ENCODE results near the gene SLC2A4RG. TPM values are rescaled to one million over a fixed set of nuclear protein-coding genes. Genes with fewer than 3 reads are reported as not detected.

Gene SLC2A4RG
- total and polyA plus RNA-seq, 2 experiments from 2014 or later = 21.3 to 63.9 TPM

DNA sequence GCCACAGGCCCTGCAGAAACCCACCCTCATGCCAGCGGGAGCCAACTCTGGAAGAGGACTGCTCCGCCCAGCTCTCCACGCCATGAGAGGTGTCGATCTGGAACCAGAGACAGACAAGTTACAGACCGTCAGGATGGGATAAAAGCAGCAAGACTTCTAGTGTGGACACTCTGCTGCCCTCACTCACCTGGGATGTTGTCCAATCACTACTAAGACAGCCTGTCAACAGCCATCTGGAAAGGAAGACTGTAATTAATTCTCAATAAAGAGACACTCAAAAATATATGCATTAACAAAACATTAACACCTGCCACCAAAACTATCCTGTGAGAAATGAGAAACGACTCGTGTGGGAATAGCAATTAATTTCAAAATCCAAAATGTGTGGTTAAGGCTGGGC, 28.3 kb downstream of the SLC2A4RG start:
- Histone ChIP-seq H3K27me3 (replicated peaks; ENCODE audit: insufficient read depth) (no peaks in the 10 kb centered on the region), H2AFZ (no peak overlapping the region), H3K4me3 (no peak overlapping the region), H3F3A (ENCODE audit: insufficient read depth) (no peaks in the 10 kb centered on the region), H3K27ac (no peak overlapping the region), H4K20me1 (ENCODE audit: insufficient read depth) (no peaks in the 10 kb centered on the region), H3K9ac (no peak overlapping the region), H3K9me2 (ENCODE audit: insufficient read depth) (no peaks in the 10 kb centered on the region), H3K9me3 (ENCODE audit: low read depth) (no peaks in the 10 kb centered on the region), H3K4me2 (ENCODE audit: unreplicated experiment) (no peak overlapping the region), H3K36me3 (ENCODE audit: low read depth) (no peaks in the 10 kb centered on the region), H3K79me2 (ENCODE audit: insufficient read depth) (no peaks in the 10 kb centered on the region), H3K4me1 (ENCODE audit: insufficient read depth) (no peaks in the 10 kb centered on the region)
- DNase-seq = no peak
- in situ Hi-C loops (cut with MboI) = no loop called here
- no peak for TF ChIP-seq EZH2phosphoT487 (IDR thresholded peaks at IDR 0.05; ENCODE audit: insufficient read depth, low read depth)
- no peak for TF ChIP-seq EZH2 (IDR thresholded peaks at IDR 0.05; ENCODE audit: insufficient read depth, poor library complexity, severe bottlenecking)
- 71 to 82% methylated on average over 7 of the region's 7 CpGs for WGBS, 2 experiments (ENCODE audit: low coverage in 1 of 2, low lambda C conversion rate in 2 of 2, missing lambda C conversion rate in 2 of 2)

- in situ Hi-C loops (cut with MboI) = no loop called here
- WGBS, 2 experiments (ENCODE audit: low coverage in 1 of 2, low lambda C conversion rate in 2 of 2, missing lambda C conversion rate in 2 of 2) = 83 to 84% methylated on average over 25 to 26 of the region's 26 CpGs
- Histone ChIP-seq H3K27ac (no peak overlapping the region), H4K20me1 (ENCODE audit: insufficient read depth) (no peaks in the 10 kb centered on the region), H3K79me2 (ENCODE audit: insufficient read depth) (no peaks in the 10 kb centered on the region), H3K4me3 (no peak overlapping the region), H3K4me2 (ENCODE audit: unreplicated experiment) (no peak overlapping the region), H3K9me2 (ENCODE audit: insufficient read depth) (no peaks in the 10 kb centered on the region), H3K9me3 (ENCODE audit: low read depth) (no peaks in the 10 kb centered on the region), H3K4me1 (ENCODE audit: insufficient read depth) (no peaks in the 10 kb centered on the region), H3K27me3 (replicated peaks; ENCODE audit: insufficient read depth) (no peaks in the 10 kb centered on the region), H3K9ac (no peak overlapping the region), H3F3A (ENCODE audit: insufficient read depth) (no peaks in the 10 kb centered on the region), H2AFZ (no peak overlapping the region), H3K36me3 (ENCODE audit: low read depth) (no peaks in the 10 kb centered on the region)
- DNase-seq = no peak
- TF ChIP-seq EZH2phosphoT487 (IDR thresholded peaks at IDR 0.05; ENCODE audit: insufficient read depth, low read depth) (no peak), EZH2 (IDR thresholded peaks at IDR 0.05; ENCODE audit: insufficient read depth, poor library complexity, severe bottlenecking) (no peak)
These were observed 29.3 kb downstream of the SLC2A4RG start for GRCh38 chr20:63768591-63769515.

GRCh38 chr20:63769891-63770474, 30.4 kb downstream of the SLC2A4RG start:
- in situ Hi-C loops (cut with MboI) = no loop called here
- no peak for DNase-seq
- TF ChIP-seq EZH2phosphoT487 (IDR thresholded peaks at IDR 0.05; ENCODE audit: insufficient read depth, low read depth) = no peak
- no peak for TF ChIP-seq EZH2 (IDR thresholded peaks at IDR 0.05; ENCODE audit: insufficient read depth, poor library complexity, severe bottlenecking)

DNA sequence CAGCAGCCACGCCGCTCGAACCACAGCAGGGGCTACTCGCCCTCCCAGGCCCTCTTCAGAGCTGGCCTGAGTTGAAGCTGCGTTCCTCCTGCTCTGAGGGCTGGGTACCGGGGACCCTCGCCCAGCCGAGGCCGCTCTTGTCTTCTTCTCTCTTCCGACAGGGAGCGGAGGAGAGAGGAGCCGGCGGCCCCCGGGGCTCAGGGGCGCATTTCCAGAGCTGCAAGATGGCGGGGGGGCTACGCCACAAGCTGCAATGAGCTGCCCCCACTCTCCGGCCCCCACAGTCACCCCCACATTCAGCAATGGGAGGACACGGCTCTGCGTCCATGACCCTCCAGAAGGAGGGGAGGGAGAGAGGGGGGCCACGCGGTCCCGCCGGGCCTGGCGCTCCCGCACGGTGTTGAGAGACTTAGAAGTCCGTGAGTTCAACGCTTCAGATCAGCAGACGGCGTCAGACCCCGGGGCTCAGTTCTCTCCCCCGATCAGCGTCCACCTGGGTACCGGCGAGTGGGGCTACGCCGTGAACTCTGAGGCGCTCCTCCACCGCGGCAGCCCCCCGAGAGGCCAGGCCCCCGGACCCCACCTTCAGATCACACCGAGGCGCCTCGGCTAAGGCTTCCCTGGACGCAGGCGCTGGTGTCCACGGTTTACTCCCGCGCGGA, 31.6 kb downstream of the SLC2A4RG start:
- H2AFZ ChIP-seq = no peak overlapping the region

More at GRCh38 chr20:63769891-63770474, 30.4 kb downstream of the SLC2A4RG start:
- Histone ChIP-seq H4K20me1 (ENCODE audit: insufficient read depth) (no peaks in the 10 kb centered on the region), H3K4me2 (ENCODE audit: unreplicated experiment) (no peak overlapping the region), H3K79me2 (ENCODE audit: insufficient read depth) (no peaks in the 10 kb centered on the region), H2AFZ (no peak overlapping the region), H3K4me1 (ENCODE audit: insufficient read depth) (no peaks in the 10 kb centered on the region), H3K9ac (no peak overlapping the region), H3K27ac (no peak overlapping the region), H3K9me2 (ENCODE audit: insufficient read depth) (no peaks in the 10 kb centered on the region), H3K4me3 (no peak overlapping the region), H3K9me3 (ENCODE audit: low read depth) (no peaks in the 10 kb centered on the region), H3F3A (ENCODE audit: insufficient read depth) (no peaks in the 10 kb centered on the region), H3K36me3 (ENCODE audit: low read depth) (no peaks in the 10 kb centered on the region), H3K27me3 (replicated peaks; ENCODE audit: insufficient read depth) (no peaks in the 10 kb centered on the region)
- WGBS, 2 experiments (ENCODE audit: low coverage in 1 of 2, low lambda C conversion rate in 2 of 2, missing lambda C conversion rate in 2 of 2) = 78 to 82% methylated on average over 31 of the region's 31 CpGs

More for the DNA sequence above, 31.6 kb downstream of the SLC2A4RG start:
- no peaks in the 10 kb centered on the region for H3F3A ChIP-seq (ENCODE audit: insufficient read depth)
- H3K4me1 ChIP-seq (ENCODE audit: insufficient read depth) = no peaks in the 10 kb centered on the region
- H3K27ac ChIP-seq = no peak overlapping the region
- WGBS, 2 experiments (ENCODE audit: low coverage in 1 of 2, low lambda C conversion rate in 2 of 2, missing lambda C conversion rate in 2 of 2) = 87 to 92% methylated on average over 18 to 52 of the region's 52 CpGs
- no peaks in the 10 kb centered on the region for H4K20me1 ChIP-seq (ENCODE audit: insufficient read depth)
- H3K9me3 ChIP-seq (ENCODE audit: low read depth) = no peaks in the 10 kb centered on the region
- no peak overlapping the region for H3K4me2 ChIP-seq (ENCODE audit: unreplicated experiment)
- no peak overlapping the region for H3K9ac ChIP-seq
- H3K36me3 ChIP-seq (ENCODE audit: low read depth) = no peaks in the 10 kb centered on the region
- no peak overlapping the region for H3K4me3 ChIP-seq
- in situ Hi-C loops (cut with MboI) = no loop called here
- no peaks in the 10 kb centered on the region for H3K79me2 ChIP-seq (ENCODE audit: insufficient read depth)
- no peaks in the 10 kb centered on the region for H3K9me2 ChIP-seq (ENCODE audit: insufficient read depth)
- DNase-seq = no peak
- no peak for TF ChIP-seq EZH2 (IDR thresholded peaks at IDR 0.05; ENCODE audit: insufficient read depth, poor library complexity, severe bottlenecking)
- TF ChIP-seq EZH2phosphoT487 (IDR thresholded peaks at IDR 0.05; ENCODE audit: insufficient read depth, low read depth) = no peak
- H3K27me3 ChIP-seq (replicated peaks; ENCODE audit: insufficient read depth) = no peaks in the 10 kb centered on the region

Data from GM23248 (cell line).